SJSA1 (cell line): Measurements from ENCODE around the gene ROBO1. TPM values are rescaled to one million over a fixed set of nuclear protein-coding genes. Genes with fewer than 3 reads are reported as not detected.
"Not testable (repeated sequence)": the region's sequence is repeated elsewhere in the genome, so short reads cannot be mapped to it uniquely, and the experiment has no call there.

Experiments
- DNase-seq, 2 experiments: peaks; one replicate each; pipeline ENCODE4 v3.0.0-alpha.2; 2015 to 2020; ENCODE audit warnings: low spot score in 2 of 2, low read depth in 1 of 2
- H3K27ac ChIP-seq: fragments of 250-450 bp; sonication (Bioruptor Pico); 2 replicates; pipeline ENCODE4 v1.5.1; 2020; ENCODE audit warnings: mild to moderate bottlenecking, moderate library complexity
- H3K27me3 ChIP-seq: fragments of 250-450 bp; sonication (Bioruptor Pico); replicated peaks from 2 replicates; pipeline ENCODE4 v1.5.1; 2020; ENCODE audit warnings: mild to moderate bottlenecking, moderate library complexity
- H3K36me3 ChIP-seq: fragments of 250-450 bp; sonication (Bioruptor Pico); 2 replicates; pipeline ENCODE4 v1.5.1; 2020; ENCODE audit warnings: mild to moderate bottlenecking
- H3K4me1 ChIP-seq: fragments of 250-450 bp; sonication (Bioruptor Pico); replicated peaks from 2 replicates; pipeline ENCODE4 v1.6.1; 2021; ENCODE audit warnings: mild to moderate bottlenecking
- H3K4me3 ChIP-seq: fragments of 250-450 bp; sonication (Bioruptor Pico); 2 replicates; pipeline ENCODE4 v1.5.1; 2020; ENCODE audit warnings: mild to moderate bottlenecking
- H3K9me3 ChIP-seq: fragments of 250-450 bp; sonication (Bioruptor Pico); replicated peaks from 2 replicates; pipeline ENCODE4 v1.5.1; 2020; ENCODE audit warnings: mild to moderate bottlenecking
- total RNA-seq: library from RNA; depleted of rRNA; stranded (reverse); fragments of >200 nt; shearing (Covaris generic); gene quantifications from 2 replicates; pipeline ENCODE4 v1.2.3, GENCODE V29; 2014

Gene ROBO1
- total RNA-seq, 1 experiment from 2014 or later = 38.9 TPM

DNA sequence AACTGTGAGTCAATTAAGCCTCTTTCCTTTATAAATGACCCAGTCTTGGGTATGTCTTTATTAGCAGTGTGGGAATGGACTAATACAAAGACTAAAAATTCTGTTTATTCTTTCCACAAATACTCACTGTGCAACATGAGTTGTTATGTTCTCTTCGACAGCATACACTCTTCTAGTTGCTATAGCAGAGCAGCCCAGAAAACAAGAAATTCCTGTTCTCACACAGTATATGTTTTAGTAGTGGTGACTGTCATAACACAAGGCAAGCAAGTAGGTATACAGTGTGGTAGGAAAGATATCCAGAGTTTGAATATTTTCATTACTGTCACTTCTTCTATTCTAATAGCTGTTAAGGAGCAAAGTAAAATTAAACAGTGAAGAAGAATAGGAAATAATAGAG is 453.3 kb downstream of the ROBO1 start:
- Histone ChIP-seq H3K27ac (no peak overlapping the region), H3K36me3 (no peaks in the 10 kb centered on the region), H3K4me3 (no peak overlapping the region), H3K4me1 (no peaks in the 10 kb centered on the region), H3K9me3 (no peaks in the 10 kb centered on the region), H3K27me3 (no peaks in the 10 kb centered on the region)
- no peak for DNase-seq

- Histone ChIP-seq H3K4me3 (no peak overlapping the region), H3K36me3 (no peaks in the 10 kb centered on the region), H3K27ac (no peak overlapping the region), H3K27me3 (no peaks in the 10 kb centered on the region), H3K9me3 (no peaks in the 10 kb centered on the region), H3K4me1 (no peaks in the 10 kb centered on the region)
- DNase-seq = no peak
Measured at GRCh38 chr3:79310016-79310415, 457.8 kb downstream of the ROBO1 start.

DNA sequence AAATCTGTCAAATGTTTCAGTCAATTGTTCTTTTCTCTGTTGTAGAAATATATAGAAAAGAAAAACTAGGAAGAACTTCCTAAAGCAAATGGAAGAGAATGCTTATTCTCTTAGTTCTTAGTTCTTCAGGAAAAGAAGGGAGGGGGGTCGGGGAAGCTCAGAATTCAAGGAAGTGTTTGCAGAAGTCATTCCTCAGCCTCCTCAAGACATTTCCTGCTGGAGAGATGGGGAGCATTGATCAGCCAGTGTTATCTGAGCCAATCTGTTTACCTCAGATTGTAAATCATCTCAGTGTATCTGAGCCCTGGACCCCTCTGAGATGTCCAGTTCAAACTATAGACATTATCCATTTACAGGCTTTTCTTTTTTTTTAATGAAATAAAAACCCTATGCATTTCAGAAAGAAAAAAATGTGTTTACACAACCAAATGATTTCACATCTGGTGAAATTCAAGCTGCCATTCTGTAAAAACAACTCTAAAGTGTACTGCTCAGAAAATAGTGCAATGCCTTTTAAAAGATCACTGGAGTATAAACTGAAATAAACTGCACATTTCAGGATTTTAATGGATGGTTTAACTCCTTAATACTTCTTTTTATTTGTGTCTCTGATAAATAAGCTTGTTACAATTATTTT is 460.7 kb downstream of the ROBO1 start:
- no peak for DNase-seq

GRCh38 chr3:79299949-79300635 is 467.7 kb downstream of the ROBO1 start:
- H3K4me3 ChIP-seq, H3K27ac ChIP-seq, DNase-seq, H3K36me3 ChIP-seq, H3K27me3 ChIP-seq, H3K9me3 ChIP-seq: not testable (repeated sequence)
- H3K4me1 ChIP-seq = peaks cover 12% of the 10 kb centered on the region

More for the DNA sequence above, 460.7 kb downstream of the ROBO1 start:
- no peak overlapping the region for H3K4me3 ChIP-seq
- no peaks in the 10 kb centered on the region for H3K27me3 ChIP-seq
- no peaks in the 10 kb centered on the region for H3K4me1 ChIP-seq
- no peak overlapping the region for H3K27ac ChIP-seq
- no peaks in the 10 kb centered on the region for H3K9me3 ChIP-seq
- no peaks in the 10 kb centered on the region for H3K36me3 ChIP-seq

- Histone ChIP-seq H3K4me1 (peaks cover 12% of the 10 kb centered on the region), H3K36me3 (no peaks in the 10 kb centered on the region), H3K27me3 (no peaks in the 10 kb centered on the region), H3K9me3 (no peaks in the 10 kb centered on the region), H3K27ac (peak overlapping the region; percentile 58), H3K4me3 (no peak overlapping the region)
- DNase-seq = peak; percentile 43 to 83
Measured at GRCh38 chr3:79297245-79297960, 470.4 kb downstream of the ROBO1 start.

GRCh38 chr3:79286882-79287281 is 480.9 kb downstream of the ROBO1 start:
- no peak for DNase-seq
- Histone ChIP-seq H3K9me3 (no peaks in the 10 kb centered on the region), H3K27ac (no peak overlapping the region), H3K4me1 (no peaks in the 10 kb centered on the region), H3K27me3 (no peaks in the 10 kb centered on the region), H3K4me3 (no peak overlapping the region), H3K36me3 (no peaks in the 10 kb centered on the region)

DNA sequence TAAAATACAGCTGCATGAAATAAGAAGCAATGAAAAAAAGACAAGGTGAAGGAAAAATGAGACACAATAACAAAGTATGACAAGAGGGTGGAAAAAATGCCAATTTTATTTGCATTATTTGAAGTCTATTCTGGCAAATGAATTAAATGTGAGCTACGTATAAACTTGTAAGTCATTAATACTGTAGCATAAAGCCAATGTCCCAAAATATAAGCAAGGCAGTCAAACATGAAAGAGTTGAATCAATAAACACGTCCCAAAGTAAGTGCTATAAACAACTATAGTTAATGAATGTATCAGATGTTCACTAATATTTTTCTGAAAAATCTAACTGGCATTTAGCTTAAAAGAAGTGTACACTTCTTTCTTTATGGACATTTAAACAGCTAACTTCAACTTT is 481.9 kb downstream of the ROBO1 start:
- Histone ChIP-seq H3K9me3 (no peaks in the 10 kb centered on the region), H3K36me3 (no peaks in the 10 kb centered on the region), H3K4me1 (no peaks in the 10 kb centered on the region), H3K4me3 (no peak overlapping the region), H3K27ac (no peak overlapping the region), H3K27me3 (no peaks in the 10 kb centered on the region)
- DNase-seq = no peak

- H3K4me1 ChIP-seq = no peaks in the 10 kb centered on the region
Measured at GRCh38 chr3:79285380-79285779, 482.4 kb downstream of the ROBO1 start.

DNA sequence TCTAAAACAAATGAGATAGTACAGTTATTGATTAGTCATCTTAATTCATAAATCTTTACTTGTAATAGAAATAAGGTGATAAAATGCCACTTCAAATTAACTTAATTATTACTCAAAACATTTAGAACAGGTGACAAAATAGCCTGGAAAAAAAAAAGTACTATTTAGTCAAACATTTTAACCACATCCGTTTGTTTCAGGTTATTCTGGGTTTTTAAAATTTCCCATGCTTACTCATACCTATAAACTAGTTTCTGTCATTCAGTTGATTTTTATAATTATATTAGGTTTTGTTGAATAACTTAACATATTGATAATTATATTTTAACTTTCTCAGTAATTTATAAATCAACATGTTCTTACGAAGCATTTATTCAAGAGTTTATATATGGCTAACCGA is 483.0 kb downstream of the ROBO1 start:
- DNase-seq = no peak
- H3K27me3 ChIP-seq = no peaks in the 10 kb centered on the region

More at GRCh38 chr3:79285380-79285779, 482.4 kb downstream of the ROBO1 start:
- no peak for DNase-seq
- H3K4me3 ChIP-seq = no peak overlapping the region
- H3K27ac ChIP-seq = no peak overlapping the region
- H3K27me3 ChIP-seq = no peaks in the 10 kb centered on the region
- no peaks in the 10 kb centered on the region for H3K36me3 ChIP-seq
- no peaks in the 10 kb centered on the region for H3K9me3 ChIP-seq

DNA sequence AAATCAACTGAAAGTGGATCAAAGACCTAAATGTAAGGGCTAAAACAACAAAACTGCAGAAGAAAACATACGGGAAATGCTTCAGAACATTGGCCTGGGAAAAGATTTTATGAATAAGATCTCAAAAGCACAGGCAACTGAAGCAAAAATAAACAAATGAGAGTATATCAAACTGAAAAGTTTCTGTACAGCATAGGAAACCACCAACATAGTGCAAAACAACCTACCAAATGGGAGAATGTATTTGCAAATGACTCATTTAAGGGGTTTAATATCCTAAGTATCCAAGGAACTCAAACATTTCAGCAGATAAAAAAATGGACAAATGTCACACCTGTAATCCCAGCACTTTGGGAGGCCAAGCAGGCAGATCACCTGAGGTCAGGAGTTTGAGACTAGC is 489.1 kb downstream of the ROBO1 start:
- DNase-seq = peak in 1 of 2 experiments; percentile 37
- H3K4me3 ChIP-seq = no peak overlapping the region
- no peaks in the 10 kb centered on the region for H3K36me3 ChIP-seq
- peak overlapping the region; percentile 5 for H3K27ac ChIP-seq
- H3K27me3 ChIP-seq = no peaks in the 10 kb centered on the region
- H3K4me1 ChIP-seq = peaks cover 9% of the 10 kb centered on the region
- no peaks in the 10 kb centered on the region for H3K9me3 ChIP-seq

More for the DNA sequence above, 483.0 kb downstream of the ROBO1 start:
- Histone ChIP-seq H3K4me3 (no peak overlapping the region), H3K4me1 (no peaks in the 10 kb centered on the region), H3K36me3 (no peaks in the 10 kb centered on the region), H3K27ac (no peak overlapping the region), H3K9me3 (no peaks in the 10 kb centered on the region)

DNA sequence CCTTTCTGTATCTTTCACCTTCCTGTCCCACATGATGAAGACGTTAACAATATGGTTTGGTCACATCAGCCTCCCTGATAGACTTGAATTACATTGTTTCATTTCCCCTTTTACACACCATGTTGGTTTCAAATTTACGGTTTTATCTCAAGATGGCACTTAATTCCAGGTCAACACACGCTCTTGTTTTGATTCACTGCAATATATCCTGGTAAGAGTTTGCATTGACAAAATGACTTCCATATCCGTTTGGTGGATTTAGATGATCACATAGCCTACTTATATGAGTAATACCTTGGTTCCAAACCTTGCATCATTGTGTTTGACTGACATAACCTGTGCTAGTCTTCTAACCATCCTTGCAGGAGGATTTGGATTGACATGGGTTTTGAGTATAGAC is 499.4 kb downstream of the ROBO1 start:
- H3K27ac ChIP-seq = no peak overlapping the region
- DNase-seq = no peak
- no peaks in the 10 kb centered on the region for H3K27me3 ChIP-seq
- H3K36me3 ChIP-seq = no peaks in the 10 kb centered on the region
- no peak overlapping the region for H3K4me3 ChIP-seq
- H3K4me1 ChIP-seq = no peaks in the 10 kb centered on the region
- H3K9me3 ChIP-seq = no peaks in the 10 kb centered on the region

DNA sequence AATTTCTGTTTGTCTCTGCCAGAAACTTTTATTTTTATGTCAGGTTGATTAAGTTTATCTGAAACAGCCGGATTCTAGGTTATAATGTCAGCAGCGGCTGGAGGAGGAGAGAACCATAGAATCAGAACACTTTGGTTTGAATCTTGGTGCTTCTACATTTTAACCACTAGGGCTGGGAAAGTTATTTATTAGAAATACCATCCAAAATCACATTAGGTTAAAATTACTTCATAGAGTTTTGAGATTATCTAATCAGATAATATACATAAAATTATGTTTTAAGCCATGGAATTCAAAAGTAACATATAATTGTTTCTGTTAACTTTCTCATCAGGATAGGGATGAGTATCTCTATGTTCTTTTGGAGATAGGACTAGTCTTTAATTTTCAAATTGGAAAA is 502.9 kb downstream of the ROBO1 start:
- no peaks in the 10 kb centered on the region for H3K27me3 ChIP-seq
- no peak overlapping the region for H3K27ac ChIP-seq
- no peaks in the 10 kb centered on the region for H3K36me3 ChIP-seq
- no peak for DNase-seq
- no peak overlapping the region for H3K4me3 ChIP-seq
- no peaks in the 10 kb centered on the region for H3K9me3 ChIP-seq
- no peaks in the 10 kb centered on the region for H3K4me1 ChIP-seq

DNA sequence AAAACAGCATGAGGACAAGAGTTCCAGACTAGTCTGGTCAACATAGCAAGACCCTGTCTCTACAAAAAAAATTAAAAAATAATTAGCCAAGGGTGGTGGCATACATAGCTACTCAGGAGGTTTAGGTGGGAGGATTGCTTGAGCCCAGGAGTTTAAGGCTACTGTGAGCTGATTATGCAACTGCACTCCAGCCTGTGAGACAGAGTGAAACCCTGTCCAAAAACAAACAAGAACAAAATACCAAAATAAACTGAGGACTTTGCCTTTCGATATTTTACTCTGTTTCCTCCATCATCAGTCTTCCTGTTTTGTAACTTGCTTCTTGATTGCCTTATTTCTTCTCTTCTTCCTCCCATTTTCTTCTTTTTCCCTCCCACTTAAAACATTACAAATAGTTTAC is 504.4 kb downstream of the ROBO1 start:
- H3K27me3 ChIP-seq = no peaks in the 10 kb centered on the region
- no peaks in the 10 kb centered on the region for H3K9me3 ChIP-seq
- no peaks in the 10 kb centered on the region for H3K36me3 ChIP-seq
- DNase-seq = no peak
- no peak overlapping the region for H3K4me3 ChIP-seq
- no peak overlapping the region for H3K27ac ChIP-seq
- H3K4me1 ChIP-seq = no peaks in the 10 kb centered on the region

- Histone ChIP-seq H3K4me1 (no peaks in the 10 kb centered on the region), H3K9me3 (no peaks in the 10 kb centered on the region), H3K27ac (no peak overlapping the region), H3K27me3 (no peaks in the 10 kb centered on the region), H3K36me3 (no peaks in the 10 kb centered on the region), H3K4me3 (no peak overlapping the region)
- DNase-seq = no peak
Measured at GRCh38 chr3:79258479-79258878, 509.3 kb downstream of the ROBO1 start.
